Islet precursor cell (in vitro differentiated cells): ENCODE data around the gene UBR4.

Experiments
- DNase-seq: peaks from one replicate; pipeline ENCODE4 v3.0.0-alpha.2; 2018

Gene UBR4

DNA sequence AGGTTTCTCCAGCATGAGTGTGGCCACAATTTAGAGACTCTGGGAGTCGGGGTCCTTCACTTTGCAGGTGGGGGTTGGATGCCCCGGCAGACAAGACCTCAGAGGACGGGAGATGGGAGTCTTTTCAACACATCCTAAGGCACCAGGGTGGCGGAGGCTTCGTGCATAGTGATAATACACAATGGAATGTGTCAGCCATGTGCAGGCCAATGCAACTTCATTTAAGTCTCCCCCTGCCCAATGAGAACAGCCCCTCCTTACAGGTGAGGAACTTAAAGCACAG lies 177.7 kb downstream of the UBR4 start:
- DNase-seq: no peak

DNA sequence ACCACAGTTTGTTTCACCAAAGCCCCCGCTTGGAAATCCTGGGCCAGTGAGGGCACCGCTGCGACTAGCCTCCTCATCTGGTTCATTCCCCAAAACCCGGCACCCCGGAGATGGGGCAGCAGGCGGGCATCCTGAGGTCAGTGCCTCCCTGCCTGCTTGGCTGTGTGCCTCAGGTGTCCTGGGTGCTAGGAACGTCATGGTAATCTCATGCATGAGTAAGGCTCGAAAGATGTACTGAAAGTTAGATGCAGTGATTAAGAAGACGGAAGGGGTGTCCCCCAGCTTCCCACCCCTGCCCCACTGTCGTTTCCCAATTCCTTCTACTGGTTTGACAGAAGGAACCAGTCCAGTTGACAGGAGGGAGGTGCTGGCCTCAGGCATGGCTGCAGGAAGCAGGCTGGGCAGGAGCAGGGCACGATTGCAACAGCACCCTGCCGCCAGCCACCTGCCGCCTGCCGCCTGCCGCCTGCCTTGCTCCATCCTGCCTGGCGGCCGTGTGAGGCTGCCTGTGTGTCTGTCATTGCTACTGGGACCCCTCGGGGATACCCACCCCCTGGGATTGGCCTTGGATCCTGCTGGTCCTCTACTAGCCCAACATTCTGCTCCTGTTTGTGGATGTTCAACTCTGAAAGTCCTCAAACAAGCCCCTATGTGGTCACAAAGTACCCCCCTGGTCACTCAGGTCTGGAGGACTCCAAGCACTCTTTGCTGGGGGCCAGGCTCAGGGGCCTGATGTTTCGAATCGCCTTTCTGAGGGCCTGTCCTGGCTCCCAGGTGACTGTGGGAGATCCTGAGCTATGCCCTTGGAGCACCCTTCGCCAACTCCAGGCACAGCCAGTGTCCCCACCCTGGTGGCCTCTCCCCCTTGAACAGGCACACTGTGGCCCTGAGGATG lies 180.6 kb downstream of the UBR4 start:
- no peak for DNase-seq

- no peak for DNase-seq
These were observed 181.4 kb downstream of the UBR4 start for GRCh38 chr1:19028546-19029129.

GRCh38 chr1:19028110-19028509 lies 182.0 kb downstream of the UBR4 start:
- no peak for DNase-seq
